ENCODE measurements around the gene ANKS1B.

The ANKS1B gene

DNA sequence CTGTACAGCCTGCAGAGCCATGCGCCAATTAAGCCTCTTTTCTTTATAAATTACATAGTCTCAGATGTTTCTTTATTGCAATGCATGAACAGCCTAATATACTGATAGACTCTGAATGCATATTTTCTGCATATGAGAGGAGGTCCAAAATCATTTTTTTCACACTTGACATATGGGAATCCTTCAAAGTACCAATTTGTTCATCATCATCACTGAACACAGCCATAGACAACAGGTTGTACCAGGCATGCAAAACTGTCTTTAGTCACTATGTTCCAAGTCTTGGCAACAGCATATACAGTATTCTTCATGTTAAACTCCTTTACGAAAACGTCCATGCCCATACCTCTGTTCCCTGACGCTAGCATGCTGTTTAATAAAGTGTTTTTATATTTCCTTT is 807.9 kb downstream of the ANKS1B start:
- CTCF ChIA-PET, result no interaction called here
- no peak for TF ChIP-seq SP7 (tag by site-specific recombination; IDR thresholded peaks at IDR 0.05)
- TF ChIP-seq, protein P1, sequence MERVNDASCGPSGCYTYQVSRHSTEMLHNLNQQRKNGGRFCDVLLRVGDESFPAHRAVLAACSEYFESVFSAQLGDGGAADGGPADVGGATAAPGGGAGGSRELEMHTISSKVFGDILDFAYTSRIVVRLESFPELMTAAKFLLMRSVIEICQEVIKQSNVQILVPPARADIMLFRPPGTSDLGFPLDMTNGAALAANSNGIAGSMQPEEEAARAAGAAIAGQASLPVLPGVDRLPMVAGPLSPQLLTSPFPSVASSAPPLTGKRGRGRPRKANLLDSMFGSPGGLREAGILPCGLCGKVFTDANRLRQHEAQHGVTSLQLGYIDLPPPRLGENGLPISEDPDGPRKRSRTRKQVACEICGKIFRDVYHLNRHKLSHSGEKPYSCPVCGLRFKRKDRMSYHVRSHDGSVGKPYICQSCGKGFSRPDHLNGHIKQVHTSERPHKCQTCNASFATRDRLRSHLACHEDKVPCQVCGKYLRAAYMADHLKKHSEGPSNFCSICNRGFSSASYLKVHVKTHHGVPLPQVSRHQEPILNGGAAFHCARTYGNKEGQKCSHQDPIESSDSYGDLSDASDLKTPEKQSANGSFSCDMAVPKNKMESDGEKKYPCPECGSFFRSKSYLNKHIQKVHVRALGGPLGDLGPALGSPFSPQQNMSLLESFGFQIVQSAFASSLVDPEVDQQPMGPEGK (tag by site-specific recombination; IDR thresholded peaks at IDR 0.05), result no peak
- TF ChIP-seq ZBTB8A (tag by site-specific recombination; IDR thresholded peaks at IDR 0.05), result no peak
- no peak for TF ChIP-seq ZNF366 (tag by site-specific recombination; conservative IDR thresholded peaks at IDR 0.05)
- no peak for TF ChIP-seq ZNF302 (tag by site-specific recombination; IDR thresholded peaks at IDR 0.05; ENCODE audit: low read depth)
- TF ChIP-seq ZNF239 (tag by site-specific recombination; IDR thresholded peaks at IDR 0.05), result no peak
- no peak for TF ChIP-seq ZNF266 (tag by site-specific recombination; IDR thresholded peaks at IDR 0.05; ENCODE audit: low read depth)
- no peak for TF ChIP-seq GLI2 (tag by site-specific recombination; IDR thresholded peaks at IDR 0.05; ENCODE audit: borderline replicate concordance, low read depth)
- TF ChIP-seq, protein P2, sequence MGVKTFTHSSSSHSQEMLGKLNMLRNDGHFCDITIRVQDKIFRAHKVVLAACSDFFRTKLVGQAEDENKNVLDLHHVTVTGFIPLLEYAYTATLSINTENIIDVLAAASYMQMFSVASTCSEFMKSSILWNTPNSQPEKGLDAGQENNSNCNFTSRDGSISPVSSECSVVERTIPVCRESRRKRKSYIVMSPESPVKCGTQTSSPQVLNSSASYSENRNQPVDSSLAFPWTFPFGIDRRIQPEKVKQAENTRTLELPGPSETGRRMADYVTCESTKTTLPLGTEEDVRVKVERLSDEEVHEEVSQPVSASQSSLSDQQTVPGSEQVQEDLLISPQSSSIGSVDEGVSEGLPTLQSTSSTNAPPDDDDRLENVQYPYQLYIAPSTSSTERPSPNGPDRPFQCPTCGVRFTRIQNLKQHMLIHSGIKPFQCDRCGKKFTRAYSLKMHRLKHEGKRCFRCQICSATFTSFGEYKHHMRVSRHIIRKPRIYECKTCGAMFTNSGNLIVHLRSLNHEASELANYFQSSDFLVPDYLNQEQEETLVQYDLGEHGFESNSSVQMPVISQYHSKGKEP (tag by site-specific recombination; IDR thresholded peaks at IDR 0.05), result no peak
- TF ChIP-seq ZFP69B (tag by site-specific recombination; IDR thresholded peaks at IDR 0.05), result no peak
- TF ChIP-seq, protein P3, sequence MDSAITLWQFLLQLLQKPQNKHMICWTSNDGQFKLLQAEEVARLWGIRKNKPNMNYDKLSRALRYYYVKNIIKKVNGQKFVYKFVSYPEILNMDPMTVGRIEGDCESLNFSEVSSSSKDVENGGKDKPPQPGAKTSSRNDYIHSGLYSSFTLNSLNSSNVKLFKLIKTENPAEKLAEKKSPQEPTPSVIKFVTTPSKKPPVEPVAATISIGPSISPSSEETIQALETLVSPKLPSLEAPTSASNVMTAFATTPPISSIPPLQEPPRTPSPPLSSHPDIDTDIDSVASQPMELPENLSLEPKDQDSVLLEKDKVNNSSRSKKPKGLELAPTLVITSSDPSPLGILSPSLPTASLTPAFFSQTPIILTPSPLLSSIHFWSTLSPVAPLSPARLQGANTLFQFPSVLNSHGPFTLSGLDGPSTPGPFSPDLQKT (IDR thresholded peaks at IDR 0.05; ENCODE audit: borderline replicate concordance, low read depth, low read length), result no peak
- no peak for TF ChIP-seq ZNF433 (tag by site-specific recombination; IDR thresholded peaks at IDR 0.05; ENCODE audit: low read depth)
- TF ChIP-seq ZNF248 (tag by site-specific recombination; IDR thresholded peaks at IDR 0.05), result no peak
- no peak for TF ChIP-seq ZNF654 (tag by site-specific recombination; IDR thresholded peaks at IDR 0.05; ENCODE audit: low read depth)
- TF ChIP-seq, protein P4, sequence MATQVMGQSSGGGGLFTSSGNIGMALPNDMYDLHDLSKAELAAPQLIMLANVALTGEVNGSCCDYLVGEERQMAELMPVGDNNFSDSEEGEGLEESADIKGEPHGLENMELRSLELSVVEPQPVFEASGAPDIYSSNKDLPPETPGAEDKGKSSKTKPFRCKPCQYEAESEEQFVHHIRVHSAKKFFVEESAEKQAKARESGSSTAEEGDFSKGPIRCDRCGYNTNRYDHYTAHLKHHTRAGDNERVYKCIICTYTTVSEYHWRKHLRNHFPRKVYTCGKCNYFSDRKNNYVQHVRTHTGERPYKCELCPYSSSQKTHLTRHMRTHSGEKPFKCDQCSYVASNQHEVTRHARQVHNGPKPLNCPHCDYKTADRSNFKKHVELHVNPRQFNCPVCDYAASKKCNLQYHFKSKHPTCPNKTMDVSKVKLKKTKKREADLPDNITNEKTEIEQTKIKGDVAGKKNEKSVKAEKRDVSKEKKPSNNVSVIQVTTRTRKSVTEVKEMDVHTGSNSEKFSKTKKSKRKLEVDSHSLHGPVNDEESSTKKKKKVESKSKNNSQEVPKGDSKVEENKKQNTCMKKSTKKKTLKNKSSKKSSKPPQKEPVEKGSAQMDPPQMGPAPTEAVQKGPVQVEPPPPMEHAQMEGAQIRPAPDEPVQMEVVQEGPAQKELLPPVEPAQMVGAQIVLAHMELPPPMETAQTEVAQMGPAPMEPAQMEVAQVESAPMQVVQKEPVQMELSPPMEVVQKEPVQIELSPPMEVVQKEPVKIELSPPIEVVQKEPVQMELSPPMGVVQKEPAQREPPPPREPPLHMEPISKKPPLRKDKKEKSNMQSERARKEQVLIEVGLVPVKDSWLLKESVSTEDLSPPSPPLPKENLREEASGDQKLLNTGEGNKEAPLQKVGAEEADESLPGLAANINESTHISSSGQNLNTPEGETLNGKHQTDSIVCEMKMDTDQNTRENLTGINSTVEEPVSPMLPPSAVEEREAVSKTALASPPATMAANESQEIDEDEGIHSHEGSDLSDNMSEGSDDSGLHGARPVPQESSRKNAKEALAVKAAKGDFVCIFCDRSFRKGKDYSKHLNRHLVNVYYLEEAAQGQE (tag by site-specific recombination; IDR thresholded peaks at IDR 0.05), result no peak
- no peak for TF ChIP-seq ZNF571 (tag by site-specific recombination; IDR thresholded peaks at IDR 0.05)
- TF ChIP-seq, protein P5, sequence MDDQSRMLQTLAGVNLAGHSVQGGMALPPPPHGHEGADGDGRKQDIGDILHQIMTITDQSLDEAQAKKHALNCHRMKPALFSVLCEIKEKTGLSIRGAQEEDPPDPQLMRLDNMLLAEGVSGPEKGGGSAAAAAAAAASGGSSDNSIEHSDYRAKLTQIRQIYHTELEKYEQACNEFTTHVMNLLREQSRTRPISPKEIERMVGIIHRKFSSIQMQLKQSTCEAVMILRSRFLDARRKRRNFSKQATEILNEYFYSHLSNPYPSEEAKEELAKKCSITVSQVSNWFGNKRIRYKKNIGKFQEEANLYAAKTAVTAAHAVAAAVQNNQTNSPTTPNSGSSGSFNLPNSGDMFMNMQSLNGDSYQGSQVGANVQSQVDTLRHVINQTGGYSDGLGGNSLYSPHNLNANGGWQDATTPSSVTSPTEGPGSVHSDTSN (CRISPR knock-in tag; IDR thresholded peaks at IDR 0.05), result no peak
- TF ChIP-seq ZFP41 (tag by site-specific recombination; IDR thresholded peaks at IDR 0.05; ENCODE audit: borderline replicate concordance), result no peak
- H3K4me1 ChIP-seq (ENCODE audit: control insufficient read depth, insufficient read depth, low read length), result no peaks in the 10 kb centered on the region
- no peaks in the 10 kb centered on the region for H3K36me3 ChIP-seq (ENCODE audit: control insufficient read depth in 2 of 2, insufficient read depth in 1 of 2, low read length in 2 of 2)
- no peaks in the 10 kb centered on the region for H3K9me3 ChIP-seq (ENCODE audit: control insufficient read depth, insufficient read depth, low read depth, low read length)
- H3K4me3 ChIP-seq (ENCODE audit: low read depth, low read length), result no peak overlapping the region
- POLR2A ChIA-PET, result no interaction called here
- no peak overlapping the region for H3K27ac ChIP-seq (ENCODE audit: extremely low read depth, low read depth, low read length)

Measured in HEK293 (cell line).